Adipocyte (in vitro differentiated cells): Measurements from ENCODE around the gene NCKIPSD.
"Not testable (repeated sequence)": the region's sequence is repeated elsewhere in the genome, so short reads cannot be mapped to it uniquely, and the experiment has no call there.

Experiments used
- DNase-seq: peaks from one replicate; pipeline ENCODE4 v3.0.0-alpha.2; 2015; ENCODE audit warnings: low read depth
- H3K27me3 ChIP-seq: replicated peaks from 2 replicates; pipeline ENCODE4 v1.7.0; 2013; ENCODE audit warnings: mild to moderate bottlenecking, low read length, moderate library complexity; ENCODE audit not compliant: control insufficient read depth, insufficient read depth
- H3K36me3 ChIP-seq: 2 replicates; pipeline ENCODE4 v1.7.0; 2013; ENCODE audit warnings: low read length, mild to moderate bottlenecking, moderate library complexity; ENCODE audit not compliant: control insufficient read depth, insufficient read depth, severe bottlenecking
- H3K4me1 ChIP-seq: 2 replicates; pipeline ENCODE4 v1.7.0; 2013; ENCODE audit warnings: mild to moderate bottlenecking, low read length, moderate library complexity; ENCODE audit not compliant: control insufficient read depth, insufficient read depth
- H3K4me3 ChIP-seq: 2 replicates; pipeline ENCODE4 v1.7.0; 2013; ENCODE audit warnings: mild to moderate bottlenecking, low read length, moderate library complexity
- H3K9ac ChIP-seq: 2 replicates; pipeline ENCODE4 v1.7.0; 2013; ENCODE audit warnings: mild to moderate bottlenecking, low read length, moderate library complexity
- H3K9me3 ChIP-seq: 2 replicates; pipeline ENCODE4 v1.7.0; 2013; ENCODE audit warnings: mild to moderate bottlenecking, low read length, moderate library complexity; ENCODE audit not compliant: control insufficient read depth

Gene NCKIPSD

DNA sequence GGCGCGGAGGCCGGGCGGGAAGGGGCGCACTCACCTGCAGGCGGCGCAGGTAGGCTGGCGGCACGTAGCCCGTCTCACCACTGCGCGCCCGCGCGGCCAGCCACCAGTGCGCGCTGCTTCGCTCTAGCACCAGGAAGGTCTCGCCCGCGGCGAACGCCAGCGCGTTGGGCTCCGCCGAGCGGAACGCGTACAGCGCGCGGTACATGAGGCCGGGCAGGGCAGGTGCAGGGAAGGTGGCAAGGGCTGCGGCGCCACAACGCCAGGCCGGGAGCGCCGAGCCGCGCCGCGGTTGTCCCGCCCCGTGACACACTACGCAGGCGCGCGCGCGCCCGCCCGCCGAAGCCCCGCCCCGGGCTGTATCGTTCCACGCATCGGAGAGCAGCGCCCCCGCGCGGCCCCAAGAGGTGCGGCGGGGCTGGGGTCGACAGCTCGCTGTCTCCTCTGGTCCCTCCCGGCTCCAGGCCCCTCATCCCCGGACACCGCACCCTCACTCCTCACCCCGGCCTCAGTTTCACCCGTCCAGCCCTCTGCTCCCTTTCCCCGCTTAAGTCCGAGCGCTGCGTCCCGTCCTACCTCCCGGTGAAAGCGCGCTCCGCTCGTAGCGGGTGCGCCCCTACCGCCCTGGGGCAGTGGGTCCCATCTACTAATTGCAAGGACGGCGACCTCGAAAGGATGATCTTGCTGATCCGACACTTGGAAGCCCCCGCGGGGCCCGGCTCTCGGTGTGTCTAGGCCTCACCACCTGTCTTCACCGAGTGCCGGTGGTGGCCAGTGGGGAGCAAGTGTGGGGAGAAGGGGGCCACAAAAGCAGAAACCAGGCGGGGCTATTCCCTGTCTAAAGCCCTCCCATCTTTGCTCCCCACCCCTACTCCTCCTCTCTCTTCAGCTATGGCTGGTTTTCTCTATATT, at the start of gene NCKIPSD:
Gene NCKIPSD, minus strand, starts transcription at position 313 of the 909 bp plus-strand sequence. Its CDS starts 108 bp downstream, at position 205.
- Histone ChIP-seq H3K4me1 (peaks cover 19% of the 10 kb centered on the region), H3K27me3 (no peaks in the 10 kb centered on the region), H3K4me3 (peak within 1 kb of the TSS; percentile 93), H3K36me3 (peaks cover 54% of the 10 kb centered on the region), H3K9me3 (no peaks in the 10 kb centered on the region), H3K9ac (peak within 1 kb of the TSS; percentile 93)
- peak; percentile 97 for DNase-seq

DNA sequence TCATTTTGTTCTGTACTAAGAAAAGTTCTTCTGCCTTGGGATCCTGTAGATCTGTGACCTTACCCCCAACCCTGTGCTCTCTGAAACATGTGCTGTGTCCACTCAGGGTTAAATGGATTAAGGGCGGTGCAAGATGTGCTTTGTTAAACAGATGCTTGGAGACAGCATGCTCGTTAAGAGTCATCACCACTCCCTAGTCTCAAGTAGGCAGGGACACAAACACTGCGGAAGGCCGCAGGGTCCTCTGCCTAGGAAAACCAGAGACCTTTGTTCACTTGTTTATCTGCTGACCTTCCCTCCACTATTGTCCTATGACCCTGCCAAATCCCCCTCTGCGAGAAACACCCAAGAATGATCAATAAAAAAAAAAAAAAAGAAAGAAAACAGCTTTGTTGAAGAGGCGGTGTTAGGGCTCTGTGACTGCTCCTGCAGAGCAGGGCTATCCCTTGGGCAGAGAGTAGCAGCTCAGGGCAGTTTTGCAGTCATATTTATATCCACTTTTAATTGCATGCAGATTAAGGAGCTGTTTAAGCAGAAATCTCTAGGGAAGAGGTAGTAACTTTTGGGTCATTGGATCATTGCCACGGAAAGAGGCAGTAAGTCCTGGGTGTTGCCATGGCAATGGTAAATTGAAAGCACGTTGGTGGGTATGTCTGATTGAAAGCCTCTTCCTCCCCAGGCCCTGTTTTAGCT, 49.5 kb upstream of the NCKIPSD start:
- Histone ChIP-seq H3K9ac (peak overlapping the region; percentile 73), H3K4me3 (peak overlapping the region; percentile 33)

DNA sequence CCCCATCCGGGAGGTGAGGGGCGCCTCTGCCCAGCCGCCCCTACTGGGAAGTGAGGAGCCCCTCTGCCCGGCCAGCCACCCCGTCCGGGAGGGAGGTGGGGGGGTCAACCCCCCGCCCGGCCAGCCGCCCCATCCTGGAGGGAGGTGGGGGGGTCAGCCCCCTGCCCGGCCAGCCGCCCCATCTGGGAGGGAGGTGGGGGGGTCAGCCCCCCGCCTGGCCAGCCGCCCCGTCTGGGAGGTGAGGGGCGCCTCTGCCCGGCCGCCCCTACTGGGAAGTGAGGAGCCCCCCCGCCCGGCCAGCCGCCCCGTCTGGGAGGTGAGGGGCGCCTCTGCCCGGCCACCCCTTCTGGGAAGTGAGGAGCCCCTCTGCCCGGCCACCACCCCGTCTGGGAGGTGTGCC, 48.8 kb upstream of the NCKIPSD start:
- H3K9ac ChIP-seq, DNase-seq, H3K27me3 ChIP-seq, H3K9me3 ChIP-seq, H3K4me3 ChIP-seq, H3K36me3 ChIP-seq: not testable (repeated sequence)
- peaks cover 40% of the 10 kb centered on the region for H3K4me1 ChIP-seq

More for the DNA sequence above, 49.5 kb upstream of the NCKIPSD start:
- not testable (repeated sequence) for H3K36me3 ChIP-seq, H3K27me3 ChIP-seq, H3K9me3 ChIP-seq
- H3K4me1 ChIP-seq = peaks cover 45% of the 10 kb centered on the region
- DNase-seq = peak; percentile 43

DNA sequence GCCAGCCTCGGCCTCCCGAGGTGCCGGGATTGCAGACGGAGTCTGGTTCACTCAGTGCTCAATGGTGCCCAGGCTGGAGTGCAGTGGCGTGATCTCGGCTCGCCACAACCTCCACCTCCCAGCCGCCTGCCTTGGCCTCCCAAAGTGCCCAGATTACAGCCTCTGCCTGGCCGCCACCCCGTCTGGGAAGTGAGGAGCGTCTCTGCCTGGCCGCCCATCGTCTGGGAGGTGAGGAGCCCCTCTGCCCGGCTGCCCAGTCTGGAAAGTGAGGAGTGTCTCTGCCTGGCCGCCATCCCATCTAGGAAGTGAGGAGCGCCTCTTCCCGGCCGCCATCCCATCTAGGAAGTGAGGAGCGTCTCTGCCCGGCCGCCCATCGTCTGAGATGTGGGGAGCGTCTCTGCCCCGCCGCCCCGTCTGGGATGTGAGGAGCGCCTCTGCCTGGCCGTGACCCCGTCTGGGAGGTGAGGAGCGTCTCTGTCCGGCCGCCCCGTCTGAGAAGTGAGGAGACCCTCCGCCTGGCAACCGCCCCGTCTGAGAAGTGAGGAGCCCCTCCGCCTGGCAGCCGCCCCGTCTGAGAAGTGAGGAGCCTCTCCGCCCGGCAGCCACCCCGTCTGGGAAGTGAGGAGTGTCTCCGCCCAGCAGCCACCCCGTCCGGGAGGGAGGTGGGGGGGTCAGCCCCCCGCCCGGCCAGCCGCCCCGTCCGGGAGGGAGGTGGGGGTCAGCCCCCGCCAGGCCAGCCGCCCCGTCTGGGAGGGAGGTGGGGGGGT, 48.2 kb upstream of the NCKIPSD start:
- H3K4me3 ChIP-seq, H3K36me3 ChIP-seq, H3K9me3 ChIP-seq, DNase-seq, H3K9ac ChIP-seq, H3K27me3 ChIP-seq: not testable (repeated sequence)
- H3K4me1 ChIP-seq = peaks cover 34% of the 10 kb centered on the region

DNA sequence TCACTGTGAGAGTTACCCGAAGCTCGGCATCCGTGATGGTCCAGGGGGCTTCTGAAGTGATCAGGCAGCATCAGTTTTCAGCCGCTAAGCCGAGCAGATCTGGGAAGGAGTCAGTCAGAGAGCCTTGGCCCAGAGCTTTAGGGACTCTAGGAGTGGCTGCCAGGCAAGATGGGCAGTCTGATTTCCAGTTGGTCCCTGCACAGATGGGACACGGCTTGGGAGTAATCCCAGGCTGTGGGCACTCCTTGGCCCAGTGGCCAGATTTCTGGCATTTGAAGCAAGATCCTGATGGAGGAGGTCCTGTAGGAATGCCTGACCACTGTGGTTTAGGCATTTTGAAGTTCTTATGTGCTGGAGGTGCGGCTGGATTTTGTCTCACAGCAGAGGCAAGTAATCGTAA, 41.8 kb upstream of the NCKIPSD start:
- Histone ChIP-seq H3K9ac (no peak overlapping the region), H3K4me1 (peaks cover 10% of the 10 kb centered on the region), H3K4me3 (no peak overlapping the region), H3K9me3 (no peaks in the 10 kb centered on the region), H3K36me3 (no peaks in the 10 kb centered on the region), H3K27me3 (no peaks in the 10 kb centered on the region)
- no peak for DNase-seq

DNA sequence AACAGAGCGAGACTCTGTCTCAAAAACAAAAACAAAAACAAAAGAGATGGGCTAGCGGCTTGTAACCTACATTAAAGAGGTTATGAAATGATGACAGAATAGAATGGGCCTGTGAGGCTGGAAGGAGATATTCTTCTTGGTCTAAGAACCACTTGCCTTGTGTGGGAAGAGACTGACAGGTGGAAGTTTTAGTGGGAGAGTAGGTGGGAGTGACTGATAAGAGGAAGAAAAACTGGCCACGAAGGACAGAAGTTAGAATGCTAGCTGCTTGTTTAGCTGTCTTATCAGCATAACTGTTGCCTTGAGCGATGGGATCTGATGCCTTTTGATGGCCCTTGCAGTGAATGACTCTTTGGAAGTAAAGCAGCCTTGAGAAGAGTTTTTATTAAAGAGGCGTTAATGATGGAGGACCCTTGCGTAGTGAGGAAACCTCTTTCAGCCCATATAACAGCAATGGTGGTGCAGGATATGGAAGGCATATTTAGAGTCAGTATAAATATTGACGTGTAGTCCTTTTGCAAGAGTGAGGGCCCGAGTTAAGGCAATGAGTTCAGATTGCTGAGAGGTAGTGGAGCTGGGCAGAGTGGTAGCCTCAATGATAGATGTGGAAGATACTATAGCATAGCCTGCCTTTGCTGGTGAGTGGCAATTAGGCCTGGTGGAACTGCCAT, 39.6 kb upstream of the NCKIPSD start:
- not testable (repeated sequence) for H3K27me3 ChIP-seq, H3K4me3 ChIP-seq, H3K36me3 ChIP-seq, H3K9ac ChIP-seq, H3K9me3 ChIP-seq, H3K4me1 ChIP-seq, DNase-seq

DNA sequence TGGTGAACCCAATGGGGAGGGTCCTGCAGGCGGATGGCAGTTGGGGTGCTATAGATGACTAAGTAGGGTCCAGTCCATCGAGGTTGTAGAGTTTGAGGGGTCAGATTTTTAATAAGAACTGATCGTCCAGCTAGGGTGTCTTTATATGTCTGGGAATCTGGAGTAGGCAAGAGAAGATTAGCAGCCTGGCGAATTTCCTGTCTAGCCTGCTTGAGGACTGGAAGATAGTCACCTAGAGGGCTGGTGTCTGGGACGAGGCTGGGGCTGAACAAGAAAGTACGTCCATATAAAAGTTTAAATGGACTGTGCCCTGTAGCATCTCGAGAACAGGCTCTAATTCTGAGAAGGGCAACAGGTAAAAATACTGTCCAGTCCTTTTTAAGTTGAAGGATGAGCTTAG, 38.0 kb upstream of the NCKIPSD start:
- no peaks in the 10 kb centered on the region for H3K9me3 ChIP-seq
- no peak for DNase-seq
- H3K4me3 ChIP-seq = no peak overlapping the region
- H3K9ac ChIP-seq = no peak overlapping the region
- peaks cover 10% of the 10 kb centered on the region for H3K4me1 ChIP-seq
- no peaks in the 10 kb centered on the region for H3K36me3 ChIP-seq
- no peaks in the 10 kb centered on the region for H3K27me3 ChIP-seq

DNA sequence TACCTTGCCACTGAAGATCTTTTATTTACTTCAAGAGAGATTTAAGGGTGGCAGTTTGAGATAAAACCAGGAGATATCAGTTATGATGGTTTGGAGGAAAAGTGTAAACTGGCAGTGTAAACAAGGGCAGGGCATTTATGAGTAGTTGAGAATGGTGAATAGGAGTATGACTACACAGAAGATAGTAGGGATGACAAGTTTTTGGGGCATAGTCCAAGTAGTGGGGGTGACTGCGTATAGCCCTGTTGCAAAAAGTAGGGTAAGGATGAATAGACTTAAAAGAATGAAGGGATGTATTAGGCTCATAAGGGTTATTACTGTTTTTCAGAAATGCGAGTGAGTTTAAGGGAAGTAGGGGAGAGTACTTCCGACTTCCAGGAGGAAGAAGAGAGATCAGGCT, 37.6 kb upstream of the NCKIPSD start:
- H3K9ac ChIP-seq, H3K9me3 ChIP-seq, H3K4me1 ChIP-seq, DNase-seq, H3K4me3 ChIP-seq, H3K27me3 ChIP-seq, H3K36me3 ChIP-seq: not testable (repeated sequence)

DNA sequence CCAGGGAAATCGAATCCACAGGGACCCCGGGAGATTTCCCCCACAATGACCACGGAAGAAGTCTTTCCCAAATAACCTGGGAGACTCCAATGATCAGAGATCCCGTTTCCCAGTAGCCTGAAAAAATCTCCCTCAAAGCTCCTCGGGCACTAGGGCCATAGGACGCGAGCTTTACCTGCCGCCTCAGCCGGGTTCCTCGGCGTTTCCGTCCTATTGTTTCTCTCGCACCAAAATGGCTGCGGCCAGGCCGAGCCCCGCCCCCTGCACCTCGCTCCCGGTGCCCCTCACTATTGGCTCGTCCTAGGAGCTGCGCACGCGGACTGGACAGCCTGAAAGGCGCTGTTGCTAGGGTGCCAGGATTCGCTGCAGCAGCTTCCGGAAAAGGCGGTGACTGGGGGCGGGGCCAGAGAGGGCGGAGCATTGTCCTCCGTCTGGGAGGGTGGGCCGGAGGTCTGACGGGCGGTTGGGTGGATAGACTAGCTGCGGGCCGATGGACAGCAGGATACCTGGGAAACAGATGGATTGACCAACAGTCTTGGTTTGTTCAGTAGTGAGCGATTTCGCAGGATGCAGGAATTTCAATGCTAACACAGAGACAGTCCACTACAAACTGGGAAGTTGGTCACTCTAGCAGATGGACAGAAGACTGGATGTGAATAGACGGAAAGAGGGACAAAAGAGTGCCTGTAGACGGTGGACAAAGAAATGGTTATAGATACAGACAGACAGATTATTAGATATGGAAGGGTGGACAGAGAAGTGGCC, 31.4 kb upstream of the NCKIPSD start, which contains the start of gene IP6K2:
Gene IP6K2, minus strand, starts transcription at position 240 of the 765 bp plus-strand sequence. CDS start 21,930 bp downstream, outside the sequence.
- Histone ChIP-seq H3K9me3 (no peaks in the 10 kb centered on the region), H3K4me3 (peak within 1 kb of the TSS; percentile 100), H3K36me3 (peaks cover 18% of the 10 kb centered on the region), H3K9ac (peak within 1 kb of the TSS; percentile 99), H3K27me3 (no peaks in the 10 kb centered on the region), H3K4me1 (peaks cover 11% of the 10 kb centered on the region)
- peak; percentile 100 for DNase-seq

DNA sequence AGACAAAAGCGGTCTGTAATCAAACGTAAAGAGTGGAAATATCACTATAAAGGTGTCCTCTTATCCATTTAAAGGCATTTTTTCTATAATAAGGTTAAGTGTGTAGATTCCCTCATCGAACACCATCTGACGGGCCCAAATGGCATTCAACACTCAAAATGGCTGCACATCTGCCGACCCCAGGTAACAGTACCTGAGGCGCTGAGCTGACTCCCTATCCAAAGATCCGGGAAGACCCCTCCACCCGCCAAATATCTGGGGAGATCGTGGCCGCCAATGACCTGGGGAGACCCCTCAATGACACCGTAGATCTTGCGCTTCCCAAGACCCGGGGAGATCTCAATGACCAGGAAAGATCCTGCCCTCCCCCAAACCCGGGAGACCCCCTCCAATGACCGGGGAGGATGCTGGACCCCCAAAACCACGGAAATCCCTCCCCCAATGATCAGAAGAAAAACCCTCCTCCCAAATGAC, 30.8 kb upstream of the NCKIPSD start:
- peak; percentile 50 for DNase-seq
- Histone ChIP-seq H3K4me3 (peak overlapping the region; percentile 100), H3K9ac (peak overlapping the region; percentile 99), H3K36me3 (peaks cover 22% of the 10 kb centered on the region), H3K4me1 (peaks cover 15% of the 10 kb centered on the region), H3K9me3 (no peaks in the 10 kb centered on the region), H3K27me3 (no peaks in the 10 kb centered on the region)
